SK-N-SH treated with all-trans-retinoic acid at 6 μM for 48 hours (cell line): ENCODE results near the gene ADAMTS15.

Experiments
- ATAC-seq: fragments of 200-7000 bp; cut with Tn5 transposase; 3 replicates; pipeline ENCODE4 v1.9.1; 2020; ENCODE audit warnings: mild to moderate bottlenecking, moderate library complexity
- ARNTL ChIP-seq: fragments of 450-650 bp; formaldehyde crosslinking; IDR thresholded peaks from 2 replicates; pipeline ENCODE4 v1.5.0; 2020; ENCODE audit warnings: low read depth, mild to moderate bottlenecking, moderate library complexity, borderline replicate concordance
- BACH2 ChIP-seq: fragments of 250-450 bp; sonication (Bioruptor Pico); IDR thresholded peaks from 2 replicates; pipeline ENCODE4 v1.9.0; 2021; ENCODE audit warnings: mild to moderate bottlenecking, borderline replicate concordance
- CREB5 ChIP-seq: fragments of 250-450 bp; sonication (Bioruptor Pico); IDR thresholded peaks from 2 replicates; pipeline ENCODE4 v1.5.1; 2020; ENCODE audit warnings: low read depth, mild to moderate bottlenecking, moderate library complexity
- CSDC2 ChIP-seq: fragments of 250-450 bp; sonication (Bioruptor Pico); IDR thresholded peaks from 2 replicates; pipeline ENCODE4 v1.5.0; 2020; ENCODE audit warnings: mild to moderate bottlenecking, moderate library complexity
- CSRNP3 ChIP-seq: fragments of 250-450 bp; sonication (Bioruptor Pico); IDR thresholded peaks from 2 replicates; pipeline ENCODE4 v1.5.1; 2021; ENCODE audit warnings: mild to moderate bottlenecking, moderate library complexity
- ESRRG ChIP-seq: fragments of 250-450 bp; sonication (Bioruptor Pico); IDR thresholded peaks from 2 replicates; pipeline ENCODE4 v1.6.1; 2021; ENCODE audit warnings: mild to moderate bottlenecking
- GLIS3 ChIP-seq: fragments of 250-450 bp; sonication (Bioruptor Pico); IDR thresholded peaks from 2 replicates; pipeline ENCODE4 v1.5.0; 2020; ENCODE audit warnings: mild to moderate bottlenecking, moderate library complexity
- ISL1 ChIP-seq: fragments of 250-450 bp; sonication (Bioruptor Pico); IDR thresholded peaks from 2 replicates; pipeline ENCODE4 v2.1.2; 2022; ENCODE audit warnings: mild to moderate bottlenecking, moderate library complexity
- OSR1 ChIP-seq: fragments of 250-450 bp; sonication (Bioruptor Pico); IDR thresholded peaks from 2 replicates; pipeline ENCODE4 v1.8.0; 2022; ENCODE audit warnings: moderate library complexity, mild to moderate bottlenecking, inconsistent platforms
- PATZ1 ChIP-seq: fragments of 250-450 bp; sonication (Bioruptor Pico); IDR thresholded peaks from 2 replicates; pipeline ENCODE4 v1.8.0; 2020; ENCODE audit warnings: mild to moderate bottlenecking, moderate library complexity, borderline replicate concordance
- POU6F1 ChIP-seq: fragments of 250-450 bp; sonication (Bioruptor Pico); IDR thresholded peaks from 2 replicates; pipeline ENCODE4 v1.8.0; 2021; ENCODE audit warnings: low read depth, mild to moderate bottlenecking, moderate library complexity, borderline replicate concordance
- RARB ChIP-seq: fragments of 250-450 bp; sonication (Bioruptor Pico); IDR thresholded peaks from 2 replicates; pipeline ENCODE4 v1.8.0; 2021; ENCODE audit warnings: mild to moderate bottlenecking, moderate library complexity
- SNAI2 ChIP-seq: fragments of 250-450 bp; sonication (Bioruptor Pico); IDR thresholded peaks from 2 replicates; pipeline ENCODE4 v1.5.0; 2020; ENCODE audit warnings: mild to moderate bottlenecking, moderate library complexity
- TCF4 ChIP-seq: fragments of 250-450 bp; sonication (Bioruptor Pico); IDR thresholded peaks from 2 replicates; pipeline ENCODE4 v1.8.0; 2021; ENCODE audit warnings: mild to moderate bottlenecking, moderate library complexity, borderline replicate concordance
- TOX ChIP-seq: fragments of 250-450 bp; sonication (Bioruptor Pico); IDR thresholded peaks from 2 replicates; pipeline ENCODE4 v1.8.0; 2021; ENCODE audit warnings: mild to moderate bottlenecking, moderate library complexity, borderline replicate concordance
- TSHZ2 ChIP-seq: fragments of 250-450 bp; sonication (Bioruptor Pico); IDR thresholded peaks from 2 replicates; pipeline ENCODE4 v1.5.0; 2020; ENCODE audit warnings: mild to moderate bottlenecking, moderate library complexity
- ZFP3 ChIP-seq: fragments of 250-450 bp; sonication (Bioruptor Pico); IDR thresholded peaks from 2 replicates; pipeline ENCODE4 v1.5.0; 2020; ENCODE audit warnings: mild to moderate bottlenecking, moderate library complexity
- ZFP30 ChIP-seq: fragments of 450-650 bp; formaldehyde crosslinking; IDR thresholded peaks from 2 replicates; pipeline ENCODE4 v1.5.0; 2022; ENCODE audit warnings: mild to moderate bottlenecking, moderate library complexity
- ZNF565 ChIP-seq: fragments of 450-650 bp; formaldehyde crosslinking; conservative IDR thresholded peaks from 2 replicates; pipeline ENCODE4 v1.5.0; 2020; ENCODE audit warnings: low read depth, mild to moderate bottlenecking, moderate library complexity
- ZNF70 ChIP-seq: fragments of 450-650 bp; formaldehyde crosslinking; IDR thresholded peaks from 2 replicates; pipeline ENCODE4 v1.5.0; 2020; ENCODE audit warnings: mild to moderate bottlenecking, moderate library complexity
- ZNF8 ChIP-seq: fragments of 450-650 bp; formaldehyde crosslinking; IDR thresholded peaks from 2 replicates; pipeline ENCODE4 v1.5.0; 2020; ENCODE audit warnings: mild to moderate bottlenecking, moderate library complexity

The ADAMTS15 gene

DNA sequence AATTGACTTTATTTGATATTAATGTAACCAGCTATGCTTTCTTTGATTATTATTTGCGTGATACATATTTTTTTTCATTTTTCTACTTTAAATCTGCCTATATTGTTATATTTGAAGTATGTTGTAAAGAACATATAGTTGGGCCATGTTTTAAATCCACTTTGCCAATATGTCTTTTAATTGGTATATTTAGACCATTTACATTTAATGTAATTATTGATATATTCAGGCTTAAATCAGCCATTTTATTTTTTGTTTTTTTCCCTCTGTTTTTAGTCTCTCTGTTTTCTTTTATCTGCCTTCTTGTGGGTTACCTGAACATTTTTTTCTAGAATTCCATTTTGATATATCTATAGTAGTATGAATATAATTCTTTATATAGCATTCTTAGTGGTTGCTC, 55.9 kb downstream of the ADAMTS15 start (continued):
- TF ChIP-seq CSRNP3 (CRISPR knock-in tag) = no peak
- TF ChIP-seq ARNTL (CRISPR knock-in tag) = no peak
- TF ChIP-seq ZFP3 (CRISPR knock-in tag) = no peak
- no peak for TF ChIP-seq ZNF8 (CRISPR knock-in tag)
- TF ChIP-seq CREB5 (CRISPR knock-in tag) = no peak

DNA sequence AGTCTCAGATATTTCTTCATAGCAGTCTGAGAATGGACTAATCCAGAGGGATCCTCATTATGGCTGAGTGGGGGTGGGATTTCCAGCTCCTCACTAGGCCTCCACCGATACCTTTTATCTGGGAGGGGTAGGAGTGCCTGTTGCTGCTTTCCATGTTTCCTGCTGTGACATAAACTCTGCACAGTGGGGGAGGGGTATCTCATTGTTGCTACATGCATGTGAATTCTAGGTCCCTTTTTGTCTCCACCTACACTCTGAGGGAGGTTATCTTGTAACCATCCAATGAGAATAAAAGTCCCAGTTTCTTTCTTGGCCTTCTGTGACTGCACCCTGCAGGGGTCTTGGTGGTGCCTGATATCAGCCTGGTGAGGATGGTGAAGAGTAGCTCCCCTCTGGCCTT, 60.5 kb downstream of the ADAMTS15 start:
- ATAC-seq = no peak
- TF ChIP-seq ESRRG (no peak), TOX (CRISPR knock-in tag) (no peak), CSRNP3 (CRISPR knock-in tag) (no peak), BACH2 (CRISPR knock-in tag) (no peak), ZFP3 (CRISPR knock-in tag) (no peak), TCF4 (CRISPR knock-in tag) (no peak), ARNTL (CRISPR knock-in tag) (no peak), RARB (CRISPR knock-in tag) (no peak), PATZ1 (no peak), GLIS3 (no peak), TSHZ2 (CRISPR knock-in tag) (no peak), SNAI2 (no peak), ISL1 (CRISPR knock-in tag) (no peak), OSR1 (CRISPR knock-in tag) (no peak)

DNA sequence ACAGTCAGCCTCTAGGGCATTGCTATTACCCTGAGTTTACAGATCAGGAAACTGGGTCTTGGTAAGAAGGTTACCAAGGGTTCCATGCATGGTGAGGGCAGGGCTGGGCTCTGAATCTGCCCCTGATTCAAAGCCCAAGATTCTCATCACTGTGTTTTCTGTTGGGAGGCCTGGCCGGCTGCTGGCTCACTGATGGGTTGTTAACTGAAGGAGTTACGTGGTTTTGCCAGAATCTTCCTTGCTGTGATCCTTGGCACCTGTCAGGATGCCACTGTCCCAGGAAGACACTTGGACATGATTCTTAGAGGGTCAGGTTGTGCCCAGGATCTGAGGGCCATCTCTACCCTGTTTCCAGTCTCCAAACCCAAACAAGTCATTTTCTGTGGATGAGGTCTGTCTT, 61.5 kb downstream of the ADAMTS15 start:
- ATAC-seq = no peak
- TF ChIP-seq TCF4 (CRISPR knock-in tag) (no peak), CSDC2 (CRISPR knock-in tag) (no peak), ZNF8 (CRISPR knock-in tag) (no peak), BACH2 (CRISPR knock-in tag) (no peak), ZFP3 (CRISPR knock-in tag) (no peak), ZFP30 (CRISPR knock-in tag) (no peak), RARB (CRISPR knock-in tag) (no peak), ZNF70 (CRISPR knock-in tag) (no peak), ARNTL (CRISPR knock-in tag) (no peak)

DNA sequence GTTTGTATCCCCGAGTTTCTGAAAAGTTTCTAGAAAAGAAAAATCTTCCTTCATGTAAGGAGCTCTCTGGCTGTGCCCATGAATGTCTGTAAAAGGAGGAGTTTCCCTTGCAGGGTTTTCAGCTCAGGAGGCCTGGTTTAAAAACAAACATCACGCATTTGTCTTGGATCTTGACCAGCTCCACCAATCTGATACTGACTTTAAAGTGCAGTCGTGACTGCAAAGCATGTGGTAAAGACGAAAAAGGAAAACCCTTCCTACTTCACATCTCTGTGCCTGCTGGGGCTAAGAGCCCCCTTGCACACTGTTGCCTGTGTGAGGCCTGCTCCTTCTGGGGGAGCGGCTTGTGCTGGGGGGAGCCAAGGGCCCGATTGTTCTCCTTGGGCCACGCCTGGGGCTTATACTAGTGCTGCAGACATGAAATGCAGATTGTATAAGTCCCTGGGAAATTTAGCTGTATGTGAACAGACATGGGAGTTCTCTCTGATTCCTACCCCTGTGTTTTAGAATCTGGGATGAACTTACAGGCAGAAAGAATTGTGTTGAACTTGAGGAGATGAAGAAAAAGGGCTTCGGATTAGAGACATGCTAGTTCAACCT, 62.1 kb downstream of the ADAMTS15 start:
- no peak for TF ChIP-seq ESRRG
- no peak for TF ChIP-seq RARB (CRISPR knock-in tag)
- TF ChIP-seq ZFP30 (CRISPR knock-in tag) = no peak
- no peak for TF ChIP-seq GLIS3
- TF ChIP-seq ISL1 (CRISPR knock-in tag) = no peak
- no peak for TF ChIP-seq ZNF8 (CRISPR knock-in tag)
- no peak for TF ChIP-seq ZNF70 (CRISPR knock-in tag)
- TF ChIP-seq ARNTL (CRISPR knock-in tag) = no peak
- TF ChIP-seq POU6F1 (CRISPR knock-in tag) = no peak
- TF ChIP-seq PATZ1 = no peak
- no peak for TF ChIP-seq TOX (CRISPR knock-in tag)
- no peak for TF ChIP-seq TCF4 (CRISPR knock-in tag)
- no peak for TF ChIP-seq OSR1 (CRISPR knock-in tag)
- no peak for TF ChIP-seq ZNF565 (CRISPR knock-in tag)
- no peak for ATAC-seq
